ENCODE results near the gene PRIMPOL.
"Not testable (repeated sequence)": the region's sequence is repeated elsewhere in the genome, so short reads cannot be mapped to it uniquely, and the experiment has no call there.

PRIMPOL gene

DNA sequence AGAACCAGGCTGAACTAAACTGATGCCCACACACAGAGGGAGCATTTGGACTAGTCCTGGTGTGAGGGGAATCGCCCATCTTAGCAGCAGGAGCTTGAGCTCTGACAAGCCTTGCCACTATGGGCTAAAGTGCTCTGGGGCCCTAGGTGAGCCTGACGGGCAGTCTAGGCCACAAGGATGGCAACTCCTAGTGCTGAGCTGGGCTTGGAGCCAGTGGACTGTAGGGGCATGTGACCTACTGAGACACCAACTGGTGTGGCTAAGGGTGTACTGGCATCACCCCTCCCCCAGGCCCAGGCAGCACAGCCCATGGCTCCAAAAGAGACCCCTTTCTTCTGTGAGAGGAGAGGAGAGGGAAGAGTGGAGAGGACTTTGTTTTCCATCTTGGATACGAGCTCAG, 69.9 kb downstream of the PRIMPOL start:
- DNase-seq, result no peak

DNA sequence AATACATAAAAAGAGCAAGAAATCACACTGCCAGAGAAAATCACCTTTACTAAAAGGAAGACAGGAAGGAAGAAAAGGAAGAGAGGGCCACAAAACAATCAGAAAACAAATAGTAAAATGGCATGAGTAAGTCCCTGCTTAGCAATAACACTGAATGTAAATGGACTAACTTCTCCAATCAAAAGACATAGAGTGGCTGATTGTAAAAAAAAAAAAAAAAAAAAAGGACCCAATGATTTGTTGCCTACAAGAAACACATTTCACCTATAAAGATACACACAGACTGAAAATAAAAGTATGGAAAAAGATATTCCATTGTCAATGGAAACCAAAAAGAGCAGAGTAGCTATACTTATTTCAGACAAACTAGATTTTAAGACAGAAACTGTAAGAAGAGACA, 71.7 kb downstream of the PRIMPOL start:
- DNase-seq, result no peak

DNA sequence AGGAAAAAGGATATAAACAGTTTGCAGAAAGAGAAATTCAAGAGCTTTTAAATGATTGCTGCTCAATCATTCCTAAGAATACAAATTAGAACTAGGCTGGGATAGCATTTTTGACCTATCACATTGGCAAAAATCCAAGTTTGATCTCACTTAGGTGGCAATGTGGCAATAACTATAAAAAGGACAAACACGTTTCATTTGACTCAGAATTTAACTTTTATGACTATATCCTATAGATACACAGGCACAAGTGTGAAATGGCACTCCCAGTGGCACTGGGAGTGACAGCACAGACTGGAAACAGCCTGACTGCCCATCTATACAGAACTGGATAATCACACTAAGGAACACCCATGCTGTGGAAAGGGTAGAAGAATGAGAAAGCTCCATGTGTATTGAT, 73.3 kb downstream of the PRIMPOL start:
- no peak for DNase-seq

DNA sequence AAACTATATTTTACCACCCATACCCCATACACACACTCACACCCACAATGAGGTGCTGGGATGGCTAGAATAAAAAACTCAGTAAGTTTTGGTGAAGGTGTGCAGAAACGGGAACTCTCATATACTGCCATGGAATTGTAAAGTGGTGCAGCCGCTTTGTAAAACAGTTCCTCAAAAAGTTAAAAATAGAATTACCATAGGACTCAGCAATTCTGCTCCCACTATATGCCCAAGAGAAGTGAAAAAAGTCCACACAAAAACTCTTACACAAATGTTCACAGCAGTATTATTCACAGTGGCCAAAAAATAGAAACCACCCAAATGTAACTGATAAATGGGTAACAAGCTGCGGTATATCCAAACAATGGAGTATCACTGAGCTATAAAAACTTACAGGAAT, 77.9 kb downstream of the PRIMPOL start:
- DNase-seq, result no peak

DNA sequence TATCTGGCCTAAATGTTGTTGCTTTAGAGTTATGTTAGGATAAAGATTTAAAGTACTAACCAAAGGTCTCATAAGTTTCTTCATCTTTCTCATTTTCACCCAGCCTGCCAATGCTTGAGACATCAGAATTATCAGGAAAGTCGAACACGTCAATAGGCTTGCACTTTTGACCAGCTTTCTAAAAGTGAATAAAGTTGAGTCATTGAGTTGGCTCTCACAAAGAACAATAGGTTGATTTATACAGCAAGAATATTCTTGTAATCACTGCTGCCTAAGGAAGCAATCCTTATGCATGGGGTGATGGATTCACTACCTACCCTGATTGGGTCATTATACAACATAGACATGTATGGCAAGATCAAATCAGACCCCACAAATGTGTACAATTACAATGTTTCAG, 79.3 kb downstream of the PRIMPOL start:
- DNase-seq, result no peak

DNA sequence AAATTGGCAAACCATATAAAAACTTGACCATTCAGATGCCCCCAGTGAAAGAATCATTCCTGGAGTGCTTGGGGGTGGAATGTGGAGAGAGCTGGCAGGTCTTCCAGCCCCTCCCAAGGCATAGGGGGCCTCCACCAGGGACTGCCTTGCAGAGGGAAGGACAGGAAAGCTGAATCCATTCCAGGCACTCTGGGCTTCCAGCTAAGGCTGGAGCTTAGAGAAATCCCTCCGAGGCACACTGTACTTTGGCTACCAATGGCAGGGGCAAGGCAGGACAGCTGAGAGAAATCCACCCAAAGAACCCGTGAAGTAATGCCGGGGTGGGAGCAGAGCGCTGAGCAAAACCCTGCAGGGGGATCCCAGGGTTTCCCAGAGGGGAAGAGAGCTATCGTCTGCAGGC, 80.4 kb downstream of the PRIMPOL start:
- DNase-seq, result no peak

DNA sequence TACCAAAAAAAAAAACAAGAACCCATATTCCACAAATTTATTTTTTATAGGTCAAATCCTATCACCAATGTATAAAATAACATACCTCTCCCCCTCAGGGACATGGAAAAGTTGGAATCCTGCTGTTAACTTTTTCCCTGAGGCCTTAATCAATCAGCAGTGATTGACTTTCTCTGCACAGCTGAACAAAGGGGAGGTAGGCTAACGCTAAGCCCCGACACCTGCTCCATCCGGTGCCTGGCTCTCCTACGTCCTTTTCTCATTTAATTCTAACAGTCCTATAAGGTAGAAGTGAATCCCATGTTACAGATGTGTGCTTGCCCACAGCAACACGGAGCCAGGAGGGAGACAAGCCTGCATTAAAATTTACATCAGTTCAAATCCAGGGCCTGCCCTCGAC, 81.5 kb downstream of the PRIMPOL start:
- DNase-seq, result no peak

DNA sequence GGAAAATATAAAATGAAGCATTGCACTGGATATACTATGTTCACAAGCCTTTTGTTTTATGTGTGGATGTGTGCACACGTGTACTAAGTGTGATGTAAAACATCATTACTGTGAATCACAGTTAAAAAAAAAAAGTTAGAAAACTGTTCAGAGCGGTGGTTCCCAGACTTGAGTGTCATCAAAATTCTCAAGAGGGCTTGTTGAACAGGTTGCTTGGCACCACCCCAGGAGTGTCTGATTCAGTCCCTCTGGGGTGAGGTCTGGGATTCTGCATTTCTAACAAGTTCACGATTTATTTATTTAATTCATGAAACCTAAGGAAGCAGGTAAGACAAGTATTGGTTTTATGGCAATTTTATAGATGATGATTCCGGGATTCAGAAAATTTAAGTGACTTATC, 82.6 kb downstream of the PRIMPOL start:
- DNase-seq, result no peak

DNA sequence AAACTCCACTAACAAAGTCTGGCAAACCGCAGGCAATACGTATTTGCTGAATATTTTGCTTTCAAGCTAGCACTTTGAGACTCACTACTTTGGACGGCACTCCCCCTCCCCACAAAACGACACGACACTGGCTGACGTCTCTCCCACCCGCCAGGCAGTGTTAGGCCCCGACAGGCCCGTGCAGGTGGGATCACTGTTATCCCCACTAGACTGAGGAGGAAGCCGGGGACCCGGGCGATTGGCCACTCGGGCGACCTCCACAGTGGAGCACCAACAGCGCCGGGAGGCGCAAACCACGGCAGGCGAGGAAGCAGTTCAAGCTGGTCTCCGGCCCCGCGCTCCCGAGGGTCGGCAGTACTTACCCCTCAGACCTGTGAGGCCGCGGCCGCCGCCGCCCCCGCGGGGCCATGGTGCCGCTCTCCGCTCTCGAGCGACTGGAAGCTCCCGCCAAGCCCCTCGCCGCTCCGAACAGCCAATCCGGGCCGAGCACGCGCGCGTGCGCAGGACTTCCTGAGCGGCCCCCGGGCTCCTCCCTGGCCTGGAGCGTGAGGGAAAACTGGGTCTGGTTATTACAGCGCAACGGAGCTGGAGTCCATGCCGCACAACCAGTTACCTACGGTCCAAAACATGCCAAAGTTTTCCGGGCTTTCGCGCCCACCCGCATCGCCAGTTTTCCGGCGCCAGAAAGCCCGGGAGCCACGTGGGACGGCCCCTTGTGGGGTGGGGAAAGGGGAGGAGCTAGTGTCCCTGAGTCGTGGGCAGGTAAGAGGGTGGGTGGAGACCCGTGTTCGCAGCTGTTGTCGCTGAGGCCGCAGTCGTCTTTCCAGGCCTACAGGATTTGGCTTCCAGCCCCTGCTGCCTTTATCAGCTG, 84.4 kb downstream of the PRIMPOL start, which contains the start of gene CENPU:
Gene CENPU (minus strand): TSS at position 443 of the 871 bp plus-strand sequence. CDS start 34 bp downstream, at position 409.
- DNase-seq, result peak; percentile 96

DNA sequence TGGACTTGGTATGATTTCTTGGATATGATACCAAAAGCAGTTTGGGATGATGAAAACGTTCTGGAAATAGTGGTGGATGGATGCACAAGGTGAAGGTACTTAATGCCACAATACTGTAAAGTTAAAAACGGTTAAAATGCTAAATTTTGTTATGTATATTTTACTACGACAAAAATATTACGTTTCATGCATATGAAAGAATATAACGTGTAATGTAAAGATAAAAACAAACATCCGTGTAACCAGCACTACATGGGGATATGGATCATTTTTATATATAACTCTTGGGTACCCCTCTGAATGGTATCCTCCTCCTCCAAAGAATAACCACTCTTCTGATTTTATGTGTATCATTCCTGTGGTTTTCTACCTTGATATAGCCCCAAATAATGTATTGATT, 85.2 kb downstream of the PRIMPOL start:
- no peak for DNase-seq

DNA sequence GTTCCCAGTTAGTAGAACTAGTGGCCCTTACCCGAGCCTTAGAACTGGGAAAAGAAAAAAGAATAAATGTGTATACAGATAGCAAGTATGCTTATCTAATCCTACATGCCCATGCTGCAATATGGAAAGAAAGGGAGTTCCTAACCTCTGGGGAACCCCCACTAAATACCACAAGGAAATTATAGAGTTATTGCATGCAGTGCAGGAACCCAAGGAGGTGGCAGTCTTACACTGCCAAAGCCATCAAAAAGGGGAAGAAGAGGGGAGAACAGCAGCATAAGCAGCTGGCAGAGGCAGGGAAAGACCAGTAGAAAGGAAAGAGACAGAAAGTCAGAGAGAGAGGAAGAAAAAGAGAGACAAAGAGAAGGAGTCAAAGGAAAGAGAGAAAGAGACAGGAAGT, 90.0 kb downstream of the PRIMPOL start:
- DNase-seq, result not testable (repeated sequence)

DNA sequence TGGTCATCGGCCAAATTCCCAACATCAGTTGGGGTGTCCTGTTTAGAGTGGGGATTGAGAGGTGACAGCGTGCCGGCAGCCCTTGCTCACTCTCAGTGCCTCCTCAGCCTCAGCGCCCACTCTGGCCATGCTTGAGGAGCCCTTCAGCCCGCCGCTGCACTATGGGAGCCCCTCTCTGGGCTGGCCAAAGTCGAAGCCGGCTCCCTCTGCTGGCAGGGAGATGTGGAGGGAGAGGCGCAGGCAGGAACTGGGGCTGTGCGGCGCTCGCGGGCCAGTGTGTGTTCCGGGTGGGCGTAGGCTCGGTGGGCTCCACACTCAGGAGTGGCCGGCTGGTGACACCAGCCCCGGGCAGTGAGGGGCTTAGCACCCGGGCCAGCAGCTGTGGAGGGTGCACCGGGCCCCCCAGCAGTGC, 91.4 kb downstream of the PRIMPOL start:
- no peak for DNase-seq

DNA sequence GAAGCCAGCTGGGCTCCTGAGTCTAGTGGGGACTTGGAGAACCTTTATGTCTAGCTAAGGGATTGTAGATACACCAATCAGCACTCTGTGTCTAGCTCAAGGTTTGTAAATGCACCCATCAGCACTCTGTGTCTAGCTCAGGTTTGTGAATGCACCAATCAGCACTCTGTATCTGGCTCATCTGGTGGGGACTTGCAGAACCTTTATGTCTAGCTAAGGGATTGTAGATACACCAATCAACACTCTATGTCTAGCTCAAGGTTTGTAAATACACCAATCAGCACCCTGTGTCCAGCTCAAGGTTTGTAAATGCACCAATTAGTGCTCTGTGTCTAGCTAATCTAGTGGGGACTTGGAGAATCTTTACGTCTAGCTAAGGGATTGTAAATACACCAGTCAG, 92.1 kb downstream of the PRIMPOL start:
- not testable (repeated sequence) for DNase-seq

DNA sequence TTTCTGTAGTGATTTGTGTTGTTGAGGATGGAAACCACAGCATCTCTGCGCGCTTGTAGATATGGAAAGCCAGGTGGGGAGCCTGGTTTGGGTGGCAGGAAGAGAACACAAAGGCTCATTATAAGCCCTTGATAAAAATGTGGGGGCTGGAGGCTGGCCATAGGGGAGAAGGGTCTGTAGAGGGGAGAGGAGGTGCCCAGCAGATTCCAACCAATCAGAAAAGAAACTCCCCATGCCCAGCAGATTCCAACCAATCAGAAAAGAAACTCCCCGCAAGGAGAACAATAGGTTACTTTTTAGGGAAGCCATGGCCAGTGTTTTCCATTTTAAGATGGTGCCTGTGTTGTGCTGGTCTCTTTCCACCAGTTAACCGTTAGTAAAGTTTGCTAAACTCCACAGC, 94.1 kb downstream of the PRIMPOL start:
- DNase-seq, result no peak

DNA sequence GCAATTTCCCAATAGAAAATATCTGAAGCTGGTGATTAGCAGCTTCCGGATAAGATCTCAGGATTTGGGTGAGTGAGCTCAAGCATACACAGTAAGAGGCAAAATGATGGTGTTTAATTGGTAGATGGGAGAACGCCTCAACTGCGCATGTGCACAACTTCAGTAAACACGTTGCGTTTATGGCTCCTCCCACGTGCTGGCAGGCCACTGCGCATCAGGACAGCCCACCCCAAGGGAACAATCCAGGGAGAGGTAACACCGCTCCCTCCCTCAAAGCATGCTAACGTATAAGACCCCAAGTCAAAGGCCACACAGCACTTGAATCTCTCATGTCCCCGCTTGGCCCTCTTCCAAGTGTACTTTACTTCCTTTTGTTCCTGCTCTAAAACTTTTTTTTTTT, 94.7 kb downstream of the PRIMPOL start:
- no peak for DNase-seq

Data from stimulated activated CD4-positive, alpha-beta T cell treated with anti-CD3 and anti-CD28 coated beads, Interleukin-4, amount 100 ng/mL, for 24 hours (primary cell).